ENCODE results near the gene SH3RF2.

Gene SH3RF2

GRCh38 chr5:145912594-145912993, 23.8 kb upstream of the SH3RF2 start:
- TF ChIP-seq CTCF (IDR thresholded peaks at IDR 0.05; ENCODE audit: low read depth, low read length), result no peak
- no peak for DNase-seq (ENCODE audit: extremely low read depth, low read depth)

GRCh38 chr5:145913701-145914100, 22.7 kb upstream of the SH3RF2 start:
- DNase-seq (ENCODE audit: extremely low read depth, low read depth), result no peak
- no peak for TF ChIP-seq CTCF (IDR thresholded peaks at IDR 0.05; ENCODE audit: low read depth, low read length)

- DNase-seq (ENCODE audit: extremely low read depth, low read depth), result no peak
- no peak for TF ChIP-seq CTCF (IDR thresholded peaks at IDR 0.05; ENCODE audit: low read depth, low read length)
Observed at GRCh38 chr5:145915970-145916638, 20.3 kb upstream of the SH3RF2 start.

GRCh38 chr5:145917288-145917687, 19.1 kb upstream of the SH3RF2 start:
- no peak for DNase-seq (ENCODE audit: extremely low read depth, low read depth)
- no peak for TF ChIP-seq CTCF (IDR thresholded peaks at IDR 0.05; ENCODE audit: low read depth, low read length)

GRCh38 chr5:145918397-145918796, 18.0 kb upstream of the SH3RF2 start:
- DNase-seq (ENCODE audit: extremely low read depth, low read depth), result no peak

GRCh38 chr5:145919413-145919812, 17.0 kb upstream of the SH3RF2 start:
- no peak for DNase-seq (ENCODE audit: extremely low read depth, low read depth)
- TF ChIP-seq CTCF (IDR thresholded peaks at IDR 0.05; ENCODE audit: low read depth, low read length), result no peak

More at GRCh38 chr5:145918397-145918796, 18.0 kb upstream of the SH3RF2 start:
- no peak for TF ChIP-seq CTCF (IDR thresholded peaks at IDR 0.05; ENCODE audit: low read depth, low read length)

- no peak for DNase-seq (ENCODE audit: extremely low read depth, low read depth)
- TF ChIP-seq CTCF (IDR thresholded peaks at IDR 0.05; ENCODE audit: low read depth, low read length), result no peak
Observed at GRCh38 chr5:145920542-145921210, 15.7 kb upstream of the SH3RF2 start.
